CD4-positive, alpha-beta T cell treated with Interleukin-15 for 1 hour (primary cell): ENCODE results near the gene ITPK1.

ENCODE experiments used
- DNase-seq: peaks from one replicate; pipeline ENCODE4 v3.0.0-alpha.2; 2020

The ITPK1 gene

GRCh38 chr14:92945544-92945943, 170.2 kb downstream of the ITPK1 start:
- DNase-seq: no peak

GRCh38 chr14:92944976-92945375, 170.7 kb downstream of the ITPK1 start:
- DNase-seq: no peak

- no peak for DNase-seq
Observed at GRCh38 chr14:92943855-92944570, 171.7 kb downstream of the ITPK1 start.

- no peak for DNase-seq
Observed at GRCh38 chr14:92942976-92943710, 172.6 kb downstream of the ITPK1 start.

- no peak for DNase-seq
Observed at GRCh38 chr14:92942576-92942975, 173.1 kb downstream of the ITPK1 start.

- no peak for DNase-seq
Observed at GRCh38 chr14:92942136-92942535, 173.6 kb downstream of the ITPK1 start.

GRCh38 chr14:92941531-92941930, 174.2 kb downstream of the ITPK1 start:
- DNase-seq: no peak

GRCh38 chr14:92940543-92940942, 175.2 kb downstream of the ITPK1 start:
- DNase-seq: no peak

GRCh38 chr14:92939699-92940098, 176.0 kb downstream of the ITPK1 start:
- DNase-seq: no peak

- DNase-seq: no peak
Observed at GRCh38 chr14:92938890-92939671, 176.6 kb downstream of the ITPK1 start.

- DNase-seq: no peak
Observed at GRCh38 chr14:92938235-92938875, 177.4 kb downstream of the ITPK1 start.

GRCh38 chr14:92937051-92937937, 178.4 kb downstream of the ITPK1 start:
- DNase-seq: no peak

- no peak for DNase-seq
Observed at GRCh38 chr14:92936085-92936484, 179.6 kb downstream of the ITPK1 start.

- DNase-seq: no peak
Observed at GRCh38 chr14:92935446-92935845, 180.3 kb downstream of the ITPK1 start.

- DNase-seq: no peak
Observed at GRCh38 chr14:92934196-92935085, 181.3 kb downstream of the ITPK1 start.

GRCh38 chr14:92933481-92933880, 182.2 kb downstream of the ITPK1 start:
- no peak for DNase-seq

- DNase-seq: no peak
Observed at GRCh38 chr14:92932448-92933395, 183.0 kb downstream of the ITPK1 start.

- DNase-seq: no peak
Observed at GRCh38 chr14:92931681-92932447, 183.9 kb downstream of the ITPK1 start.
